ENCODE measurements around the gene CNOT6. TPM values are rescaled to one million over a fixed set of nuclear protein-coding genes. Genes with fewer than 3 reads are reported as not detected.
A peak's percentile ranks its signal among the peaks of the same experiment; 100 is the strongest.
"Not testable (repeated sequence)": the region's sequence is repeated elsewhere in the genome, so short reads cannot be mapped to it uniquely, and the experiment has no call there.

Gene CNOT6
- total RNA-seq, 1 donor from 2014 or later = 46.3 TPM

DNA sequence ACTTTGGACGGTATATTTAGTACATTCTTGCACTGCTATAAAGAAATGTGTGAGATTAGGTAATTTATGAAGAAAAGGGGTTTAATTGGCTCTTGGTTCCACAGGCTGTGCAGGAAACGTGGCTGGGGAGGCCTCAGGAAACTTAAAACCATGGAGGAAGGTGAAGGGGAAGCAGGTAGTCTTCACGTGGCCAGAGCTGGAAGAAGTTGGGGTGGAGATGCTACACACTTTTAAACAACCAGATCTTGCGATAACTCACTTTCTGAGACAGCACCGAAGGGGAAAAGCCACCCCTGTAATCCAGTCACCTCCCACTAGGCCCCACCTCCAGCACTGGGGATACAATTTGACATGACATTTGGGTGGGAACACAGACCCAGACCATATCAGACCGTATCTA lies 13.5 kb downstream of the CNOT6 start:
- H3K36me3 Mint-ChIP-seq (ENCODE audit: low read depth, unreplicated experiment) = peaks cover 10% of the 10 kb centered on the region
- TF ChIP-seq, protein P1, sequence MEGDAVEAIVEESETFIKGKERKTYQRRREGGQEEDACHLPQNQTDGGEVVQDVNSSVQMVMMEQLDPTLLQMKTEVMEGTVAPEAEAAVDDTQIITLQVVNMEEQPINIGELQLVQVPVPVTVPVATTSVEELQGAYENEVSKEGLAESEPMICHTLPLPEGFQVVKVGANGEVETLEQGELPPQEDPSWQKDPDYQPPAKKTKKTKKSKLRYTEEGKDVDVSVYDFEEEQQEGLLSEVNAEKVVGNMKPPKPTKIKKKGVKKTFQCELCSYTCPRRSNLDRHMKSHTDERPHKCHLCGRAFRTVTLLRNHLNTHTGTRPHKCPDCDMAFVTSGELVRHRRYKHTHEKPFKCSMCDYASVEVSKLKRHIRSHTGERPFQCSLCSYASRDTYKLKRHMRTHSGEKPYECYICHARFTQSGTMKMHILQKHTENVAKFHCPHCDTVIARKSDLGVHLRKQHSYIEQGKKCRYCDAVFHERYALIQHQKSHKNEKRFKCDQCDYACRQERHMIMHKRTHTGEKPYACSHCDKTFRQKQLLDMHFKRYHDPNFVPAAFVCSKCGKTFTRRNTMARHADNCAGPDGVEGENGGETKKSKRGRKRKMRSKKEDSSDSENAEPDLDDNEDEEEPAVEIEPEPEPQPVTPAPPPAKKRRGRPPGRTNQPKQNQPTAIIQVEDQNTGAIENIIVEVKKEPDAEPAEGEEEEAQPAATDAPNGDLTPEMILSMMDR (IDR thresholded peaks at IDR 0.05; ENCODE audit: unreplicated experiment) = no peak
- no peaks in the 10 kb centered on the region for H3K9me3 Mint-ChIP-seq (ENCODE audit: unreplicated experiment)
- peaks cover 15% of the 10 kb centered on the region for H3K4me1 Mint-ChIP-seq (ENCODE audit: unreplicated experiment)
- no peak overlapping the region for H3K4me3 Mint-ChIP-seq (ENCODE audit: unreplicated experiment)
- no peak for DNase-seq (ENCODE audit: low spot score)
- peaks cover 5% of the 10 kb centered on the region for H3K27me3 Mint-ChIP-seq (ENCODE audit: unreplicated experiment)
- no peak overlapping the region for H3K27ac Mint-ChIP-seq (ENCODE audit: unreplicated experiment)

DNA sequence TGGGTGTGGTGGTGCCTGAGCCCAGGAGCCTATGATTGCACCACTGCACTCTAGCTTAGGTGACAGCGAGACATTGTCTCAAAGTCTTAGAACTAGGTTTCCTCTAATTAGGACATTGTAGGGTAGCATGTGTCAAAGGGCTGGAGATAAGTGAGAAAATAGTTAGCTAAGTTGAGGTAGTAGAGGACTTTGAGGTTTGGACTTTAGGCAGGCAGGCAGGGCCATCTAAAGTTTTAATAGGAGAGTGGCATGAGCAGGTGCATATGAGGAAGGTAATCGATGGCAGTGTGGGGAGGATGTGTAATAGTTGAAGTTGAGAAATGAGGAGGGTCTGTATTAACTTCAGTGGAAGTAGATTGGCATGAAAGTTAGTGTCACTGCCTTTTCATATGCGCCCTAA lies 21.1 kb downstream of the CNOT6 start:
- Mint-ChIP-seq H3K27me3 (ENCODE audit: unreplicated experiment) (peaks cover 4% of the 10 kb centered on the region), H3K36me3 (ENCODE audit: low read depth, unreplicated experiment) (peaks cover 9% of the 10 kb centered on the region), H3K4me1 (ENCODE audit: unreplicated experiment) (peaks cover 14% of the 10 kb centered on the region), H3K9me3 (ENCODE audit: unreplicated experiment) (no peaks in the 10 kb centered on the region), H3K4me3 (ENCODE audit: unreplicated experiment) (no peak overlapping the region), H3K27ac (ENCODE audit: unreplicated experiment) (no peak overlapping the region)
- DNase-seq (ENCODE audit: low spot score) = no peak
- TF ChIP-seq, protein P1 (IDR thresholded peaks at IDR 0.05; ENCODE audit: unreplicated experiment) = no peak

DNA sequence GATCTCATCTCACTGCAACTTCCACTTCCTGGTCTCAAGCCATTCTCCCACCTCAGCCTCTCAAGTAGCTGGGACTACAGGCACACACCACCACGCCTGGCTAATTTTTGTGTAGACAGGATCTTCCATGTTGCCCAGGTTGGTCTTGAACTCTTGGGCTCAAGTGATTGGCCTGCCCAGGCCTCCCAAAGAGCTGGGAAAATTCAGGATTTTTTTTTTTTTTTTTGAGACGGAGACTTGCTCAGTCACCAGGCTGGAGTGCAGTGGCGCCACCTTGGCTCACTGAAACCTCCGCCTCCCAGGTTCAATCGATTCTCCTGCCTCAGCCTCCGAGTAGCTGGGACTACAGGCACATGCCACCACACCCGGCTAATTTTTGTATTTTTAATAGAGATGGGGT lies 21.8 kb downstream of the CNOT6 start:
- H3K36me3 Mint-ChIP-seq (ENCODE audit: low read depth, unreplicated experiment); DNase-seq (ENCODE audit: low spot score): not testable (repeated sequence)

DNA sequence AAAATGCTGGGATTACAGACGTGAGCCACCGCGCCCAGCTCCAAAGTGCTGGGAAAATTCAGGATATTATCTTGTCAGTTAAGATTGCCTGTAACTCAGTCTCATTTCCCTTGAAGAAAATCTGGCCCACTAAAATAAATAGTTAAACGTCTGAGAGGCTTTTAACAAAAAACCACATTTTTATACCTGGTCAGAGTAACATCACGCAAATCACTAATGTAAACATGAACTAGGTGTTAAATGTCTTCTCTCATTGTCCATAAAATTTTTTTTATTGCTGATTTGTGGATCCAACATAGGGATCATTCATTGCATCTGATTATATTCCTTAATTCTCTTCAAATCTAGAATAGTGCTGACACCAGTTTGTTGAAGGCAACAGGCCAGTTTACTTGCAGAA lies 22.3 kb downstream of the CNOT6 start:
- no peaks in the 10 kb centered on the region for H3K9me3 Mint-ChIP-seq (ENCODE audit: unreplicated experiment)
- no peak overlapping the region for H3K4me3 Mint-ChIP-seq (ENCODE audit: unreplicated experiment)
- peaks cover 4% of the 10 kb centered on the region for H3K27me3 Mint-ChIP-seq (ENCODE audit: unreplicated experiment)
- peaks cover 18% of the 10 kb centered on the region for H3K4me1 Mint-ChIP-seq (ENCODE audit: unreplicated experiment)
- no peak overlapping the region for H3K27ac Mint-ChIP-seq (ENCODE audit: unreplicated experiment)
- peaks cover 9% of the 10 kb centered on the region for H3K36me3 Mint-ChIP-seq (ENCODE audit: low read depth, unreplicated experiment)
- TF ChIP-seq, protein P1 (IDR thresholded peaks at IDR 0.05; ENCODE audit: unreplicated experiment) = no peak
- no peak for DNase-seq (ENCODE audit: low spot score)

More for the DNA sequence above, 21.8 kb downstream of the CNOT6 start:
- not testable (repeated sequence) for H3K27me3 Mint-ChIP-seq (ENCODE audit: unreplicated experiment); H3K4me3 Mint-ChIP-seq (ENCODE audit: unreplicated experiment); H3K9me3 Mint-ChIP-seq (ENCODE audit: unreplicated experiment); H3K27ac Mint-ChIP-seq (ENCODE audit: unreplicated experiment)
- H3K4me1 Mint-ChIP-seq (ENCODE audit: unreplicated experiment) = peaks cover 15% of the 10 kb centered on the region

DNA sequence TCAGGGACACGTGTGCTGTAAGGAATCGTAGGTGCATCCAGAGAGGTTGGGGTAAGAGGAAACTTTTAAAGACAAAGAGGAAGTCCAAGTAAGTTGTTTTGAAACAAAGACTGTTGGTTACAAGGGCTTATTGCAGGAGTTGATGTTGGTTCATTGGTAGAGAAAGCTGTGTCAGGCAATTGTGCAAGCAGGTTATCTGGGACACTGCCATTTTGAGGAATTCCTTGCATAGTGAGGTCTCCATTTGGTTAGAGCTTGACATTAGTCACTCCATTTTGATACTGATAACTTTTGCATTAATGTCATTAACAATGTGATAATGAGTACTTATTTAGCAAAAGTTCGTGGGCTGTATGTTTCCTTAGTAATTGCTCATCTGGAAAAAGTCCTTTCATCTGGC lies 24.9 kb downstream of the CNOT6 start:
- Mint-ChIP-seq H3K27me3 (ENCODE audit: unreplicated experiment) (peaks cover 4% of the 10 kb centered on the region), H3K27ac (ENCODE audit: unreplicated experiment) (peak overlapping the region; percentile 30), H3K36me3 (ENCODE audit: low read depth, unreplicated experiment) (peaks cover 4% of the 10 kb centered on the region), H3K4me1 (ENCODE audit: unreplicated experiment) (peaks cover 25% of the 10 kb centered on the region), H3K4me3 (ENCODE audit: unreplicated experiment) (no peak overlapping the region), H3K9me3 (ENCODE audit: unreplicated experiment) (no peaks in the 10 kb centered on the region)
- DNase-seq (ENCODE audit: low spot score) = no peak
- TF ChIP-seq, protein P1 (IDR thresholded peaks at IDR 0.05; ENCODE audit: unreplicated experiment) = no peak

DNA sequence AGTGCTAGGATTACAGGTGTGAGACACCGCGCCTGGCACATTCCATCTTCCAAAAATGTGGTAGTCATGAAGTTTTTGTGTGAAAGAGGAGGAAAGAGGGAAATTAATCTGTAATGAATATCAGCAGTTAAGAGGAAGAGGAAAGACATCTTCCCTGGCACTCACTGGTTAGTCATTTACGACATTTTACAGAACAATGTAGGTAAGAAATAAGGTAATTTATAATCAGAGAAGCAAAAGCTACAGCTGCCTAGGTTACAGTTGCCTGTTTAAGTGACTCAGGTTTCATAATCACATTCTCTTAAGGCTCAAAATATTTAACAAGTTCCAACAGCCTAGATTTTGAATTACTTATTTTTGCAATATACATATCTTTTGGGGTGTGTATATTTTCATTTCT lies 26.9 kb downstream of the CNOT6 start:
- Mint-ChIP-seq H3K27me3 (ENCODE audit: unreplicated experiment) (peaks cover 2% of the 10 kb centered on the region), H3K4me3 (ENCODE audit: unreplicated experiment) (no peak overlapping the region), H3K9me3 (ENCODE audit: unreplicated experiment) (no peaks in the 10 kb centered on the region), H3K27ac (ENCODE audit: unreplicated experiment) (no peak overlapping the region), H3K36me3 (ENCODE audit: low read depth, unreplicated experiment) (no peaks in the 10 kb centered on the region), H3K4me1 (ENCODE audit: unreplicated experiment) (peaks cover 32% of the 10 kb centered on the region)
- TF ChIP-seq, protein P1 (IDR thresholded peaks at IDR 0.05; ENCODE audit: unreplicated experiment) = no peak
- no peak for DNase-seq (ENCODE audit: low spot score)
